Vagina (tissue), 2 donors: Measurements from ENCODE around the gene PYGM.

Experiments used
- POLR2AphosphoS5 ChIP-seq, 2 donors: sonication (generic); formaldehyde crosslinking; IDR thresholded peaks; one replicate each; pipeline ENCODE4 v1.9.0; 2017; ENCODE audit warnings: antibody characterized with exemption in 2 of 2, mild to moderate bottlenecking in 2 of 2, low read depth in 1 of 2; ENCODE audit not compliant: insufficient read depth in 1 of 2
- TF ChIP-seq, protein P1 (sequence below), 3 experiments: fragments of 450-650 bp in 2 of 3; fragments of 200-600 bp in 1 of 3; sonication (generic) in 1 of 3; IDR thresholded peaks; one replicate each; pipeline ENCODE4 v1.5.1; 2017 to 2019; ENCODE audit warnings: antibody characterized with exemption in 3 of 3, mild to moderate bottlenecking in 2 of 3, moderate library complexity in 2 of 3

DNA sequence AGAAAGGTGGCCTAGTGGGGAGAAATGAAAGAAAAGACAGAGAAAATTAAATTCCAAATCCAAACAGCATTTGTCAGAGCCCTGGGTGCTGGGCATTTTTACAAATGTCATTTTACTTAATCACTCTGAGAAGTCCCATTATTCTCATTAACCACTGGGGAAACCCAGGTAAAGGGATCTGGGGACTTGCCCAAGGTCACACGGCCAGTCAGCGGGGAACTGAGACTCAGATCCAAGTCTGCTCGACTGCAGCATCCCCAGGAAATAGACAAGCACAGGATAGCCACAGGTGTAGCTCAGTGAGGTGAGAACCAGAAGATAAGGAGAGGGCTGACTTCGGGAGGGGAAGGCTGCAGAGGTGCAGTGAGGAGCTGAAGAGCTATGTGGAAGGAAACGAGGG, 44.7 kb downstream of the PYGM start:
- TF ChIP-seq, protein P1, sequence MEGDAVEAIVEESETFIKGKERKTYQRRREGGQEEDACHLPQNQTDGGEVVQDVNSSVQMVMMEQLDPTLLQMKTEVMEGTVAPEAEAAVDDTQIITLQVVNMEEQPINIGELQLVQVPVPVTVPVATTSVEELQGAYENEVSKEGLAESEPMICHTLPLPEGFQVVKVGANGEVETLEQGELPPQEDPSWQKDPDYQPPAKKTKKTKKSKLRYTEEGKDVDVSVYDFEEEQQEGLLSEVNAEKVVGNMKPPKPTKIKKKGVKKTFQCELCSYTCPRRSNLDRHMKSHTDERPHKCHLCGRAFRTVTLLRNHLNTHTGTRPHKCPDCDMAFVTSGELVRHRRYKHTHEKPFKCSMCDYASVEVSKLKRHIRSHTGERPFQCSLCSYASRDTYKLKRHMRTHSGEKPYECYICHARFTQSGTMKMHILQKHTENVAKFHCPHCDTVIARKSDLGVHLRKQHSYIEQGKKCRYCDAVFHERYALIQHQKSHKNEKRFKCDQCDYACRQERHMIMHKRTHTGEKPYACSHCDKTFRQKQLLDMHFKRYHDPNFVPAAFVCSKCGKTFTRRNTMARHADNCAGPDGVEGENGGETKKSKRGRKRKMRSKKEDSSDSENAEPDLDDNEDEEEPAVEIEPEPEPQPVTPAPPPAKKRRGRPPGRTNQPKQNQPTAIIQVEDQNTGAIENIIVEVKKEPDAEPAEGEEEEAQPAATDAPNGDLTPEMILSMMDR (IDR thresholded peaks at IDR 0.05) = no peak
- no peak for TF ChIP-seq POLR2AphosphoS5 (IDR thresholded peaks at IDR 0.05; ENCODE audit: insufficient read depth in 1 of 2, low read depth in 1 of 2)
